Heart left ventricle (tissue), 16 donors: ENCODE measurements around the gene BCL2L1. TPM values are rescaled to one million over a fixed set of nuclear protein-coding genes. Genes with fewer than 3 reads are reported as not detected.

Source experiments
- ATAC-seq, 4 donors: fragments of 200-7000 bp; cut with Tn5 transposase; one replicate each; pipeline ENCODE4 v1.9.1; 2020 to 2022; ENCODE audit warnings: moderate library complexity in 4 of 4, mild to moderate bottlenecking in 3 of 4, moderate number of reproducible peaks in 1 of 4
- DNase-seq, 5 donors: peaks; one replicate each; pipeline ENCODE4 v3.0.0-alpha.2; 2020
- H3K27ac ChIP-seq, 12 donors: fragments of 200-600 bp; sonication (generic) in 4 of 12; one replicate each; pipeline versions ENCODE4 v1.5.0 to v1.8.0; 2016 to 2022; ENCODE audit warnings: mild to moderate bottlenecking in 2 of 12
- H3K27me3 ChIP-seq, 9 donors: fragments of 200-600 bp; sonication (generic) in 2 of 9; one replicate each; pipeline versions ENCODE4 v1.5.1 to v1.8.0; 2016 to 2022; ENCODE audit warnings: mild to moderate bottlenecking in 3 of 9
- H3K36me3 ChIP-seq, 9 donors: fragments of 200-600 bp; sonication (generic) in 2 of 9; one replicate each; pipeline versions ENCODE4 v1.5.0 to v1.8.0; 2018 to 2022; ENCODE audit warnings: mild to moderate bottlenecking in 2 of 9
- H3K4me1 ChIP-seq, 12 donors: fragments of 200-600 bp; sonication (generic) in 4 of 12; one replicate each; pipeline versions ENCODE4 v1.5.0 to v1.8.0; 2016 to 2022; ENCODE audit warnings: mild to moderate bottlenecking in 3 of 12
- H3K4me3 ChIP-seq, 12 donors: fragments of 200-600 bp; sonication (generic) in 4 of 12; one replicate each; pipeline versions ENCODE4 v1.5.0 to v1.8.0; 2017 to 2022; ENCODE audit warnings: mild to moderate bottlenecking in 9 of 12, moderate library complexity in 4 of 12
- H3K9me3 ChIP-seq, 12 donors: fragments of 200-600 bp; sonication (generic) in 4 of 12; one replicate each; pipeline versions ENCODE4 v1.5.0 to v1.8.0; 2016 to 2022; ENCODE audit warnings: mild to moderate bottlenecking in 1 of 12
- POLR2A ChIP-seq, 2 donors: fragments of 450-650 bp; IDR thresholded peaks; one replicate each; pipeline ENCODE4 v1.6.1; 2017; ENCODE audit warnings: antibody characterized with exemption in 2 of 2, mild to moderate bottlenecking in 2 of 2, moderate library complexity in 2 of 2
- WGBS, 4 donors: extraction: QIAGEN DNeasy Blood & Tissue Kit in 2 of 4; methylation state at CpG; one replicate each; pipeline versions ENCODE4 v1.1.5 to v1.1.7; 2013 to 2018; 5-methylcytosine and 5-hydroxymethylcytosine counted together
- intact Hi-C, 10 donors: fragments of 100-400 bp; cut with DNase I; formaldehyde crosslinking; loops; one replicate each; pipeline versions ENCODE4 v1.11.1 to v1.14.2; 2022
- polyA plus RNA-seq, 2 donors: library from polyadenylated mRNA; stranded (reverse); fragments of 200-250 nt; gene quantifications; one replicate each; pipeline ENCODE4 v1.2.3, GENCODE V29; 2013
- total RNA-seq, 9 donors: library from RNA; depleted of rRNA in 2 of 9; stranded (reverse); fragments of >200 nt in 2 of 9; fragmentation: NEBNext Ultra II Directional in 3 of 9; extraction: Animal tissue kit (Norgen Biotek cat#: 25700) in 3 of 9; gene quantifications; one replicate each; pipeline versions ENCODE4 v1.1.0 to v1.2.4, GENCODE V29; 2016 to 2023
- TF ChIP-seq, protein P1 (sequence below), 12 donors: fragments of 200-600 bp; sonication (generic) in 4 of 12; IDR thresholded peaks; one replicate each; pipeline versions ENCODE4 v1.5.0 to v1.8.0; 2018 to 2022; ENCODE audit warnings: antibody characterized with exemption in 12 of 12, mild to moderate bottlenecking in 5 of 12
- donor health status: ischemic (EF 13 %, LVEDD 7.1; RV severe dilation, severe dysfunction).
- donor health status: healthy with polysubstance abuse.
- donor health status: DM: no; HTN: yes; CAD: no.
- donor health status: DM: no; HTN: no; CAD: no.
- donor health status: ischemic (EF 25% LVEDD 6.9; RV normal size, moderate dysfunction).
- donor health status: ischemic (EF 25% LVEDD 5.7; RV mildly dilated, moderate dysfunction).
- donor health status: healthy.
- donor health status: DM: yes; HTN: yes; CAD: no.
- donor health status: ischemic (EF 35%, LVEDD 5.7; RV mildly dilated, moderate dysfunction).
- donor health status: nonischemic (EF 11% LVEDD 7.7; RV severe dilation, severe dysfunction).
- donor health status: DM: yes; HTN: yes; CAD: no.
- donor health status: PGD.
- donor health status: ischemic (EF 29% LVEDD 5.4; RV normal size, mild dysfunction).
- donor health status: nonischemic (EF 23%, LVEDD 6.1; RV moderate dilation, normal function).

Gene BCL2L1
- total and polyA plus RNA-seq, 11 donors: 32.2 to 217 (median 62.6) TPM

DNA sequence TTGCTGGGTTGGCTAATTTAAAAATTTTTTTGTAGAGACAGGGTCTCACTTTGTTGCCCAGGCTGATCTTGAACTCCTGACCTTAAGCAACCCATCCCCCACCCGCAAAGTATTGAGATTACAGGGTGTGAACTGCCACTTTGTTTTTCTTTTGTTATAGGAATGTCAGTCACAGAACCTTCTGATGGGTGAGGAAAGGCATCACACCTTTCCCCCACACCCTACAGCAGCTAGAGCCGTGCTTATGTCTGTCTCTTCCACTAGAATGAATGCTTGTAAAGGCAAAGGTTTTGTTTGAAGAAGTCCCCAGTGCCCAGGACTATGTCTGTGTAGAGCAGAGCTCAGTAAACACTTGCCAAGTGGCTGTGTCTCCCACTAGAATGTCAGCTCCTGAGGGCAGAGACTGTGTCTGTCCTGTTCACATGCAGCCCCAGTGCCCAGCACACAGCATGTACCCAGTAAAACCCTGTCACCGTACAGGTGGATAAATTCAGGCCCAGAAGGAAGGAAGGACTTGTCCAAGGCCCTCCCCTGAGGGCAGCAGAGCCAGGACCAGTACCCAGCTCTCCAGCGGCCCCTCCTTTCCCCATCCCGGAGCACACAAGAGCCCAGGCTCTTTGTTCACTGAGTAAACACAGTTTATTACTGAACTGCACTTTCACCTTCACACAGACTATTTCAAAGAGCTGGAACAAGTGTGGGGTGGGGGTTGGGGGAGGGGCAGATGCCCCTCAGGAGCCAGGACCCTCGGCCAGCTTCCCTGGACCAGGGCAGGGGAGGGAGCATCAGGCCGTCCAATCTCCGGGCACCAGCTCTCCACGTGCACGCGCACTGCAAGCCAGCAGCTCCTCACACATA is 58.6 kb downstream of the BCL2L1 start:
- ATAC-seq: peak in 1 of 4 donors; percentile 1
- WGBS, 4 donors: 29 to 53% (median 42%) methylated on average over 8 to 11 of the region's 11 CpGs
- Histone ChIP-seq H3K4me1 (peaks cover 31 to 75% (median 66%) of the 10 kb centered on the region in 12 donors), H3K27ac (peak overlapping the region; percentile 53 to 96 (median 87)), H3K36me3 (peaks cover 0 to 34% (median 17%) of the 10 kb centered on the region in 9 donors), H3K9me3 (no peaks in the 10 kb centered on the region), H3K27me3 (no peaks in the 10 kb centered on the region), H3K4me3 (no peak overlapping the region)
- intact Hi-C loops: loop anchor here in 2 of 10 donors (10.0 kb wide), 2 partner anchors 151 to 161 kb away; partner anchors contain the start of gene MYLK2 (in 1 of the 2)
- DNase-seq: no peak
- TF ChIP-seq POLR2A (IDR thresholded peaks at IDR 0.05): no peak
- TF ChIP-seq, protein P1, sequence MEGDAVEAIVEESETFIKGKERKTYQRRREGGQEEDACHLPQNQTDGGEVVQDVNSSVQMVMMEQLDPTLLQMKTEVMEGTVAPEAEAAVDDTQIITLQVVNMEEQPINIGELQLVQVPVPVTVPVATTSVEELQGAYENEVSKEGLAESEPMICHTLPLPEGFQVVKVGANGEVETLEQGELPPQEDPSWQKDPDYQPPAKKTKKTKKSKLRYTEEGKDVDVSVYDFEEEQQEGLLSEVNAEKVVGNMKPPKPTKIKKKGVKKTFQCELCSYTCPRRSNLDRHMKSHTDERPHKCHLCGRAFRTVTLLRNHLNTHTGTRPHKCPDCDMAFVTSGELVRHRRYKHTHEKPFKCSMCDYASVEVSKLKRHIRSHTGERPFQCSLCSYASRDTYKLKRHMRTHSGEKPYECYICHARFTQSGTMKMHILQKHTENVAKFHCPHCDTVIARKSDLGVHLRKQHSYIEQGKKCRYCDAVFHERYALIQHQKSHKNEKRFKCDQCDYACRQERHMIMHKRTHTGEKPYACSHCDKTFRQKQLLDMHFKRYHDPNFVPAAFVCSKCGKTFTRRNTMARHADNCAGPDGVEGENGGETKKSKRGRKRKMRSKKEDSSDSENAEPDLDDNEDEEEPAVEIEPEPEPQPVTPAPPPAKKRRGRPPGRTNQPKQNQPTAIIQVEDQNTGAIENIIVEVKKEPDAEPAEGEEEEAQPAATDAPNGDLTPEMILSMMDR (IDR thresholded peaks at IDR 0.05): no peak

DNA sequence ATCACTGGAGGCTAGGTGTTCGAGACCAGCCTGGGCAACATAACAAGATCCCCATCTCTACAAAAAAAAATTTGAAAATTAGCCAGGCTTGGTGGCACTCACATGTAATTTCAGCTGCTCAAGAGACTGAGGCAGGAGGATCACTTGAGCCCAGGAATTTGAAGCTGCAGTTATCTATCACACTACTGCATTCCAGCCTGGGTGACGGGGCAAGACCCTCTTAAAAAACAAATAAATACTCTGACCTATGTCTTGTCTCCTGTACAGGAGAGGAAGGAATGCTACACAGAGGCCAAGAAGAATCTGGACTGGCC is 59.2 kb downstream of the BCL2L1 start:
- no peaks in the 10 kb centered on the region for H3K27me3 ChIP-seq
- no peaks in the 10 kb centered on the region for H3K9me3 ChIP-seq
- peaks cover 0 to 31% (median 17%) of the 10 kb centered on the region in 9 donors for H3K36me3 ChIP-seq
- peaks cover 26 to 70% (median 60%) of the 10 kb centered on the region in 12 donors for H3K4me1 ChIP-seq
- no peak overlapping the region for H3K4me3 ChIP-seq
- DNase-seq (no peak), ATAC-seq (no peak)
- TF ChIP-seq, protein P1 (IDR thresholded peaks at IDR 0.05): no peak
- WGBS, 4 donors: 75 to 80% (median 76%) methylated on average over 2 of the region's 2 CpGs
- H3K27ac ChIP-seq: peak overlapping the region in 11 of 12 donors; percentile 44 to 96 (median 88)
- intact Hi-C loops: loop anchor here in 2 of 10 donors (10.0 kb wide), 2 partner anchors 151 to 161 kb away; partner anchors contain the start of gene MYLK2 (in 1 of the 2)

DNA sequence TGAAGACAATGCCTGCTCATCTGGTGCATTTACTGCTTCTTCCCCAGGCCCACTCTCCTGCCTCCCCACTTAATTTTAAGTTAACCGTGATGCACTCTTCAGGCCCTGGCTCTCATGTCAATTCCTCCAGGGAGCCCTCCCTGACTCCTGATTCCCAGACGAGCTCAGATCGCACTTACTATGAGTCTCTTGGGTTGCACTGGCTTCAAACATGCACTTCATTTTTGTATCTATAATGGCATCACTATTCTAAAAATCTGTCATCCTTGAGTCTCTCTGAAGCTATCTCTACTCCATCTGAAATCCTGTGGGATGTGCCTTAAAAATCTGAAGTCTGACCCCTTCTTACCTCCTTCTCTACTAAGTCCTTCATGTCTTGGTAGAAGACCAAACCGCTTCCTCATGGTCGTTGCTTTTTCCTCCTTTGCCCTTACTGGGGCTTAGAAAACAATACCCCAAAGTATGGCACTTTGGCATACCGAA is 60.3 kb downstream of the BCL2L1 start:
- 60 to 72% (median 69%) methylated on average over 6 of the region's 6 CpGs for WGBS, 4 donors
- Histone ChIP-seq H3K27ac (peak overlapping the region; percentile 43 to 84 (median 78)), H3K27me3 (no peaks in the 10 kb centered on the region), H3K4me3 (peak overlapping the region in 3 of 12 donors; percentile 35 to 60 (median 58)), H3K4me1 (peaks cover 22 to 59% (median 50%) of the 10 kb centered on the region in 12 donors), H3K36me3 (peaks cover 0 to 31% (median 17%) of the 10 kb centered on the region in 9 donors), H3K9me3 (no peaks in the 10 kb centered on the region)
- intact Hi-C loops: loop anchor here in 2 of 10 donors (10.0 kb wide), 2 partner anchors 152 to 162 kb away; partner anchors contain the start of gene MYLK2 (in 1 of the 2)
- no peak for TF ChIP-seq POLR2A (IDR thresholded peaks at IDR 0.05)
- TF ChIP-seq, protein P1 (IDR thresholded peaks at IDR 0.05): no peak
- no peak for DNase-seq
- no peak for ATAC-seq
